HepG2 (cell line): ENCODE data around the gene GTF2A1L. TPM values are rescaled to one million over a fixed set of nuclear protein-coding genes. Genes with fewer than 3 reads are reported as not detected.

ENCODE experiments used
- ATAC-seq: fragments of 200-7000 bp; cut with Tn5 transposase; 3 replicates; pipeline ENCODE4 v1.9.1; 2020; ENCODE audit warnings: mild to moderate bottlenecking, moderate library complexity
- BruUV-seq: library from RNA; stranded (reverse); fragments of 400-500 nt; replicated peaks from 2 replicates; lab custom pipeline; 2021; lab: Mats Ljungman, UMichigan
- CTCF ChIA-PET: fragments of 300-600 bp; formaldehyde crosslinking; extraction: SDS; loops from one replicate; lab custom pipeline; 2021; ENCODE audit warnings: low total read pairs, inconsistent platforms, low intra/inter-chr PET ratio; lab: Yijun Ruan, JAX
- POLR2A ChIA-PET: fragments of 350-600 bp; sonication (Branson Sonifier 250); formaldehyde crosslinking; loops from one replicate; lab custom pipeline; 2020; ENCODE audit warnings: antibody characterized with exemption, inconsistent platforms; lab: Yijun Ruan, JAX
- DNase-seq: peaks from one replicate; pipeline ENCODE4 v3.0.0-alpha.2; 2015; ENCODE audit warnings: low spot score
- FAIRE-seq: peaks from 3 replicates; lab custom pipeline; 2011; peaks lifted over from hg19 to GRCh38; lab: Jason Lieb, UNC
- H2AFZ ChIP-seq: one replicate; pipeline ENCODE4 v1.6.1; 2011; ENCODE audit warnings: low read length, inconsistent platforms
- H3K27ac ChIP-seq: fragments of 300-600 bp; 3 replicates; pipeline ENCODE4 v1.8.0; 2011; ENCODE audit warnings: mixed run types, mild to moderate bottlenecking, mixed read lengths, low read length, inconsistent platforms; ENCODE audit not compliant: insufficient read depth; ENCODE audit errors: extremely low read length
- H3K27me3 ChIP-seq, 2 experiments: fragments of 200-600 bp in 1 of 2; 2 replicates in 1 of 2; 3 replicates in 1 of 2; pipeline versions ENCODE4 v1.6.0 to v1.8.0; 2011; ENCODE audit warnings: low read length in 2 of 2, mild to moderate bottlenecking in 2 of 2, moderate library complexity in 2 of 2, inconsistent platforms in 1 of 2; ENCODE audit not compliant: insufficient read depth in 2 of 2, control insufficient read depth in 1 of 2
- H3K36me3 ChIP-seq, 2 experiments: fragments of 200-600 bp in 1 of 2; replicated peaks in 1 of 2; 2 replicates in 1 of 2; 3 replicates in 1 of 2; pipeline versions ENCODE4 v1.5.1 to v1.8.0; 2011; ENCODE audit warnings: low read length in 2 of 2, inconsistent platforms in 1 of 2; ENCODE audit not compliant: insufficient read depth in 2 of 2, control insufficient read depth in 1 of 2
- H3K4me1 ChIP-seq: 2 replicates; pipeline ENCODE4 v1.5.1; 2012; ENCODE audit warnings: low read length, inconsistent platforms; ENCODE audit not compliant: insufficient read depth
- H3K4me2 ChIP-seq: 2 replicates; pipeline ENCODE4 v1.6.0; 2011; ENCODE audit warnings: low read depth, low read length, inconsistent platforms
- H3K4me3 ChIP-seq, 3 experiments: fragments of 200-600 bp in 1 of 3; sonication (generic), shearing (Covaris generic) in 1 of 3; replicated peaks in 1 of 3; 2 replicates each; pipeline ENCODE4 v1.5.1; 2011 to 2016; ENCODE audit warnings: low read length in 3 of 3, inconsistent platforms in 2 of 3, low read depth in 2 of 3, mild to moderate bottlenecking in 2 of 3, control low read depth in 1 of 3, mixed read lengths in 1 of 3; ENCODE audit not compliant: insufficient read depth in 1 of 3
- H3K79me2 ChIP-seq: one replicate; pipeline ENCODE4 v1.6.1; 2011; ENCODE audit warnings: low read length, inconsistent platforms; ENCODE audit not compliant: insufficient read depth
- H3K9ac ChIP-seq: 2 replicates; pipeline ENCODE4 v1.6.0; 2011; ENCODE audit warnings: mild to moderate bottlenecking, low read depth, low read length, inconsistent platforms; ENCODE audit not compliant: insufficient read depth
- H3K9me3 ChIP-seq: 2 replicates; pipeline ENCODE4 v1.5.1; 2012; ENCODE audit warnings: mild to moderate bottlenecking, low read length
- H4K20me1 ChIP-seq: 2 replicates; pipeline ENCODE4 v1.6.0; 2011; ENCODE audit warnings: inconsistent platforms, mild to moderate bottlenecking, low read length, moderate library complexity; ENCODE audit not compliant: insufficient read depth
- ARID2 ChIP-seq: sonication (generic); formaldehyde crosslinking; IDR thresholded peaks from 2 replicates; pipeline ENCODE4 v1.8.1; 2022; ENCODE audit warnings: mild to moderate bottlenecking, missing genetic modification reagents, borderline replicate concordance
- ARNT ChIP-seq: fragments of 450-650 bp; IDR thresholded peaks from 2 replicates; pipeline ENCODE4 v1.6.1; 2017
- CCAR2 ChIP-seq: fragments of 200-400 bp; formaldehyde crosslinking; optimal IDR thresholded peaks from 2 replicates; pipeline ENCODE3; 2018; ENCODE audit warnings: low read depth, mild to moderate bottlenecking, low read length, moderate library complexity
- DZIP1 ChIP-seq: sonication (generic); formaldehyde crosslinking; IDR thresholded peaks from 2 replicates; pipeline ENCODE4 v1.5.0; 2020; ENCODE audit warnings: mild to moderate bottlenecking, missing genetic modification reagents
- FOXM1 ChIP-seq: sonication (generic); formaldehyde crosslinking; IDR thresholded peaks from 2 replicates; pipeline ENCODE4 v1.5.0; 2020; ENCODE audit warnings: missing genetic modification reagents
- HINFP ChIP-seq: sonication (generic); formaldehyde crosslinking; IDR thresholded peaks from 2 replicates; pipeline ENCODE4 v1.4.0; 2020; ENCODE audit warnings: low read depth, mild to moderate bottlenecking, missing genetic modification reagents
- KDM3A ChIP-seq: IDR thresholded peaks from 2 replicates; pipeline ENCODE4 v1.6.1; 2018; ENCODE audit warnings: low read depth, missing compliant biosample characterization
- POGK ChIP-seq: sonication (generic); formaldehyde crosslinking; conservative IDR thresholded peaks from 2 replicates; pipeline ENCODE4 v1.8.0; 2022; ENCODE audit warnings: mild to moderate bottlenecking, moderate library complexity, missing genetic modification reagents
- ZNF550 ChIP-seq: sonication (generic); formaldehyde crosslinking; IDR thresholded peaks from 2 replicates; pipeline ENCODE4 v1.4.0; 2020; ENCODE audit warnings: mild to moderate bottlenecking, missing genetic modification reagents, borderline replicate concordance
- WGBS: methylation state at CpG from one replicate; pipeline ENCODE4 v1.1.6; 2017; ENCODE audit warnings: low lambda C conversion rate; 5-methylcytosine and 5-hydroxymethylcytosine counted together
- in situ Hi-C: cut with HindIII; loops from 2 replicates; pipeline ENCODE4 v1.10.0; 2017; ENCODE audit warnings: low pct_unique_long_range_greater_than_20kb; ENCODE audit not compliant: extremely low pct_ligation_motif_present
- intact Hi-C: fragments of 100-400 bp; cut with micrococcal nuclease; formaldehyde crosslinking; loops from one replicate; pipeline ENCODE4 v1.10.0; 2022; ENCODE audit not compliant: unreplicated experiment
- polyA plus RNA-seq, 8 experiments: library from polyadenylated mRNA; depleted of rRNA in 3 of 8; stranded (reverse) in 7 of 8; unstranded in 1 of 8; fragments of >200 nt; fragmentation: Illumina TruSeq in 4 of 8; extraction: Trizol in 4 of 8; gene quantifications; 2 replicates each; pipeline versions ENCODE4 v1.2.1 to v1.2.3, GENCODE V29; 2011 to 2016; ENCODE audit warnings: low read depth in 4 of 8, missing spikeins in 1 of 8, mixed read lengths in 1 of 8; ENCODE audit not compliant: insufficient read depth in 1 of 8
- total RNA-seq, 5 experiments: library from RNA; depleted of rRNA; stranded (reverse); fragments of >200 nt; fragmentation: Illumina TruSeq; extraction: Trizol; gene quantifications; 2 replicates each; pipeline ENCODE4 v1.2.3, GENCODE V29; 2016; ENCODE audit warnings: low read depth in 1 of 5
- TF ChIP-seq, protein P1 (sequence below): sonication (generic); formaldehyde crosslinking; IDR thresholded peaks from 2 replicates; pipeline ENCODE4 v1.5.0; 2020; ENCODE audit warnings: mild to moderate bottlenecking, missing genetic modification reagents, borderline replicate concordance
- TF ChIP-seq, protein P2 (sequence below): sonication (generic); formaldehyde crosslinking; IDR thresholded peaks from 2 replicates; pipeline ENCODE4 v1.4.0; 2020; ENCODE audit warnings: mild to moderate bottlenecking, missing genetic modification reagents
- TF ChIP-seq, protein P3 (sequence below): sonication (generic); formaldehyde crosslinking; IDR thresholded peaks from 2 replicates; pipeline ENCODE4 v1.4.0; 2020; ENCODE audit warnings: mild to moderate bottlenecking, missing genetic modification reagents

GTF2A1L gene
- total and polyA plus RNA-seq, 2 of the 13 experiments (the other 11 are each of a cell fraction or from before 2014, with no cell fraction given): not detected

DNA sequence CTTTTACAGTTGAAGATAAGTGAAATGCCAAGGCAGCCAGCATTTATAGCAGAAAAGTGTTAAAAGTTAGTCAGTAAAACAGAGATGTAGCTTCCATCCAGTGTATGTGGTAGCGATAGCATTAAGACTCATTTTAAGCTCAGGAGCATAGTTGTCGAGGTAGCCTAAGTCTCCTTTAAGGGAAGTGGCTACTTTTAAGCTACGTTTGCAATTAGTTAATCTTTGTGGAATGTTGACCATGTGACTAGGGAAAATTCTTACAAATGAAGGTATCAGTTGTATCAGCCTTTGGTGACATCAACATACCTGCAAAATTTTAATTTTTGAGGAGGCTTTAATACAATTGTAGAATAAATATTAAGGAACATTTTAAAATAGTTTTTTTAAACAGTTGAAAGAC is 76.0 kb downstream of the GTF2A1L start (continued):
- TF ChIP-seq, protein P1, sequence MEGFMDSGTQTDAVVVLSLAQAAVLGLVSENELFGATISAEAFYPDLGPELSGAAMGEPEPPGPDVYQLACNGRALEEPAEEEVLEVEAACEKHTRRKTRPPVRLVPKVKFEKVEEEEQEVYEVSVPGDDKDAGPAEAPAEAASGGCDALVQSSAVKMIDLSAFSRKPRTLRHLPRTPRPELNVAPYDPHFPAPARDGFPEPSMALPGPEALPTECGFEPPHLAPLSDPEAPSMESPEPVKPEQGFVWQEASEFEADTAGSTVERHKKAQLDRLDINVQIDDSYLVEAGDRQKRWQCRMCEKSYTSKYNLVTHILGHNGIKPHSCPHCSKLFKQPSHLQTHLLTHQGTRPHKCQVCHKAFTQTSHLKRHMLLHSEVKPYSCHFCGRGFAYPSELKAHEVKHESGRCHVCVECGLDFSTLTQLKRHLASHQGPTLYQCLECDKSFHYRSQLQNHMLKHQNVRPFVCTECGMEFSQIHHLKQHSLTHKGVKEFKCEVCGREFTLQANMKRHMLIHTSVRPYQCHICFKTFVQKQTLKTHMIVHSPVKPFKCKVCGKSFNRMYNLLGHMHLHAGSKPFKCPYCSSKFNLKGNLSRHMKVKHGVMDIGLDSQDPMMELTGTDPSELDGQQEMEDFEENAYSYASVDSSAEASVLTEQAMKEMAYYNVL (CRISPR knock-in tag): no peak
- TF ChIP-seq POGK: no peak

DNA sequence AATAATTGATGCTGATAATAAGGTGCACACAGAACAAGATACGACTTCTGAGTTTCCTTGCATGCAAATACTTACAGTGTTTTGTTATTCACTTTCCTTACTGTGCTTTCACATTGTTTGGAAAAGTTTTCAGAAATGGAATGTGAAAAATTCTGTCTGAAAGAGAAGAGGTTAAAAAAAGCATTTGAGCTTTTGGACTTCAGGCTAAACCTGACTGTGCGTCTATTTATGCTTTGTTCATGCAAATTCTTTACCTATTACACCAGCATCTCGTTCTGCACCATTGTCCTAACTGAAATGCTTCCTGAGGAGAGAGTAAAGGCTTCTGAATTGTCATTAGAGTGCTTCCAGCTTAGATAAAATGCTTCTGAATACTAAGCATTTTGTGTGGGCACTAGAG is 76.5 kb downstream of the GTF2A1L start:
- Histone ChIP-seq H3K36me3 (no peaks in the 10 kb centered on the region), H3K27ac (no peak overlapping the region), H4K20me1 (no peaks in the 10 kb centered on the region), H3K9me3 (no peaks in the 10 kb centered on the region), H3K79me2 (no peaks in the 10 kb centered on the region), H3K27me3 (no peaks in the 10 kb centered on the region), H3K9ac (no peak overlapping the region), H3K4me3 (no peak overlapping the region), H3K4me1 (no peaks in the 10 kb centered on the region), H3K4me2 (no peak overlapping the region), H2AFZ (no peak overlapping the region)
- ChIA-PET POLR2A (no interaction called here), CTCF (no interaction called here)
- DNase-seq (peak; percentile 27), ATAC-seq (peak; percentile 41; the same call in 2 of the 3 replicates), FAIRE-seq (no peak)
- intact Hi-C loops (no loop called here), in situ Hi-C loops (no loop called here)
- 5% methylated on average over 3 of the region's 3 CpGs for WGBS
- no TSS peak for BruUV-seq
- TF ChIP-seq, protein P2, sequence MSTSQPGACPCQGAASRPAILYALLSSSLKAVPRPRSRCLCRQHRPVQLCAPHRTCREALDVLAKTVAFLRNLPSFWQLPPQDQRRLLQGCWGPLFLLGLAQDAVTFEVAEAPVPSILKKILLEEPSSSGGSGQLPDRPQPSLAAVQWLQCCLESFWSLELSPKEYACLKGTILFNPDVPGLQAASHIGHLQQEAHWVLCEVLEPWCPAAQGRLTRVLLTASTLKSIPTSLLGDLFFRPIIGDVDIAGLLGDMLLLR (CRISPR knock-in tag): no peak
- no peak for TF ChIP-seq ZNF550
- TF ChIP-seq CCAR2: no peak
- no peak for TF ChIP-seq FOXM1 (CRISPR knock-in tag)
- TF ChIP-seq ARID2 (CRISPR knock-in tag): no peak
- no peak for TF ChIP-seq DZIP1
- no peak for TF ChIP-seq HINFP
- no peak for TF ChIP-seq KDM3A (CRISPR knock-in tag)
- TF ChIP-seq ARNT: no peak
- TF ChIP-seq, protein P3, sequence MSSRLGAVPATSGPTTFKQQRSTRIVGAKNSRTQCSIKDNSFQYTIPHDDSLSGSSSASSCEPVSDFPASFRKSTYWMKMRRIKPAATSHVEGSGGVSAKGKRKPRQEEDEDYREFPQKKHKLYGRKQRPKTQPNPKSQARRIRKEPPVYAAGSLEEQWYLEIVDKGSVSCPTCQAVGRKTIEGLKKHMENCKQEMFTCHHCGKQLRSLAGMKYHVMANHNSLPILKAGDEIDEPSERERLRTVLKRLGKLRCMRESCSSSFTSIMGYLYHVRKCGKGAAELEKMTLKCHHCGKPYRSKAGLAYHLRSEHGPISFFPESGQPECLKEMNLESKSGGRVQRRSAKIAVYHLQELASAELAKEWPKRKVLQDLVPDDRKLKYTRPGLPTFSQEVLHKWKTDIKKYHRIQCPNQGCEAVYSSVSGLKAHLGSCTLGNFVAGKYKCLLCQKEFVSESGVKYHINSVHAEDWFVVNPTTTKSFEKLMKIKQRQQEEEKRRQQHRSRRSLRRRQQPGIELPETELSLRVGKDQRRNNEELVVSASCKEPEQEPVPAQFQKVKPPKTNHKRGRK: no peak
